ENCODE results near the gene PDE2A. TPM values are rescaled to one million over a fixed set of nuclear protein-coding genes. Genes with fewer than 3 reads are reported as not detected.

PDE2A gene
- total RNA-seq, 2 donors from 2014 or later, result 2.7 to 4.9 TPM

- ATAC-seq (no peak), DNase-seq (no peak)
- no peak overlapping the region for H3K4me3 Mint-ChIP-seq
These were observed 11.6 kb upstream of the PDE2A start for GRCh38 chr11:72685560-72686480.

GRCh38 chr11:72684236-72684912 is 10.2 kb upstream of the PDE2A start:
- peak; percentile 64 for ATAC-seq
- Mint-ChIP-seq H3K4me1 (peaks cover 18% of the 10 kb centered on the region), H3K27me3 (no peaks in the 10 kb centered on the region), H3K4me3 (no peak overlapping the region), H3K36me3 (ENCODE audit: low read depth) (no peaks in the 10 kb centered on the region), H3K27ac (no peak overlapping the region)
- H3K9me3 ChIP-seq (ENCODE audit: control insufficient read depth, low read length, poor library complexity, severe bottlenecking), result no peaks in the 10 kb centered on the region
- DNase-seq, result peak in 2 of 3 donors; percentile 13 to 24

More at GRCh38 chr11:72685560-72686480, 11.6 kb upstream of the PDE2A start:
- no peaks in the 10 kb centered on the region for H3K9me3 ChIP-seq (ENCODE audit: control insufficient read depth, low read length, poor library complexity, severe bottlenecking)
- Mint-ChIP-seq H3K4me1 (peaks cover 25% of the 10 kb centered on the region), H3K36me3 (ENCODE audit: low read depth) (peaks cover 4% of the 10 kb centered on the region), H3K27me3 (no peaks in the 10 kb centered on the region), H3K27ac (peak overlapping the region; percentile 93)

- peak; percentile 80 for ATAC-seq
These were observed 9.6 kb upstream of the PDE2A start for GRCh38 chr11:72683782-72684200.

GRCh38 chr11:72682858-72683243 is 8.6 kb upstream of the PDE2A start:
- peaks cover 2% of the 10 kb centered on the region for H3K36me3 Mint-ChIP-seq (ENCODE audit: low read depth)
- H3K9me3 ChIP-seq (ENCODE audit: control insufficient read depth, low read length, poor library complexity, severe bottlenecking), result no peaks in the 10 kb centered on the region
- H3K27ac Mint-ChIP-seq, result no peak overlapping the region
- peaks cover 18% of the 10 kb centered on the region for H3K4me1 Mint-ChIP-seq
- peaks cover 7% of the 10 kb centered on the region for H3K27me3 Mint-ChIP-seq
- DNase-seq, result no peak
- no peak for ATAC-seq
- no peak overlapping the region for H3K4me3 Mint-ChIP-seq

More at GRCh38 chr11:72683782-72684200, 9.6 kb upstream of the PDE2A start:
- Mint-ChIP-seq H3K27me3 (no peaks in the 10 kb centered on the region), H3K4me1 (peaks cover 18% of the 10 kb centered on the region), H3K36me3 (ENCODE audit: low read depth) (no peaks in the 10 kb centered on the region), H3K4me3 (no peak overlapping the region), H3K27ac (no peak overlapping the region)
- peak; percentile 40 to 68 (median 42) for DNase-seq
- no peaks in the 10 kb centered on the region for H3K9me3 ChIP-seq (ENCODE audit: control insufficient read depth, low read length, poor library complexity, severe bottlenecking)

- H3K9me3 ChIP-seq (ENCODE audit: control insufficient read depth, low read length, poor library complexity, severe bottlenecking), result no peaks in the 10 kb centered on the region
- DNase-seq (no peak), ATAC-seq (no peak)
- H3K4me3 Mint-ChIP-seq, result no peak overlapping the region
- H3K27ac Mint-ChIP-seq, result no peak overlapping the region
- peaks cover 2% of the 10 kb centered on the region for H3K36me3 Mint-ChIP-seq (ENCODE audit: low read depth)
- H3K27me3 Mint-ChIP-seq, result peaks cover 12% of the 10 kb centered on the region
- peaks cover 18% of the 10 kb centered on the region for H3K4me1 Mint-ChIP-seq
These were observed 8.1 kb upstream of the PDE2A start for GRCh38 chr11:72682238-72682857.

GRCh38 chr11:72681226-72682153 is 7.3 kb upstream of the PDE2A start:
- peaks cover 18% of the 10 kb centered on the region for H3K27me3 Mint-ChIP-seq
- no peaks in the 10 kb centered on the region for H3K9me3 ChIP-seq (ENCODE audit: control insufficient read depth, low read length, poor library complexity, severe bottlenecking)
- peaks cover 16% of the 10 kb centered on the region for H3K4me1 Mint-ChIP-seq
- H3K4me3 Mint-ChIP-seq, result no peak overlapping the region
- no peak overlapping the region for H3K27ac Mint-ChIP-seq
- DNase-seq, result no peak
- no peak for ATAC-seq
- H3K36me3 Mint-ChIP-seq (ENCODE audit: low read depth), result peaks cover 2% of the 10 kb centered on the region

GRCh38 chr11:72680624-72681158 is 6.5 kb upstream of the PDE2A start:
- H3K27ac Mint-ChIP-seq, result no peak overlapping the region
- no peak for DNase-seq
- peaks cover 24% of the 10 kb centered on the region for H3K27me3 Mint-ChIP-seq
- H3K36me3 Mint-ChIP-seq (ENCODE audit: low read depth), result peaks cover 2% of the 10 kb centered on the region
- no peak overlapping the region for H3K4me3 Mint-ChIP-seq
- peaks cover 11% of the 10 kb centered on the region for H3K4me1 Mint-ChIP-seq
- H3K9me3 ChIP-seq (ENCODE audit: control insufficient read depth, low read length, poor library complexity, severe bottlenecking), result no peaks in the 10 kb centered on the region
- no peak for ATAC-seq

GRCh38 chr11:72679869-72680268 is 5.6 kb upstream of the PDE2A start:
- no peak overlapping the region for H3K4me3 Mint-ChIP-seq
- peaks cover 2% of the 10 kb centered on the region for H3K36me3 Mint-ChIP-seq (ENCODE audit: low read depth)
- no peak for DNase-seq

GRCh38 chr11:72678524-72678923 is 4.3 kb upstream of the PDE2A start:
- DNase-seq (no peak), ATAC-seq (no peak)
- Mint-ChIP-seq H3K4me3 (no peak overlapping the region), H3K36me3 (ENCODE audit: low read depth) (peaks cover 5% of the 10 kb centered on the region), H3K4me1 (peaks cover 14% of the 10 kb centered on the region), H3K27ac (peak overlapping the region; percentile 4), H3K27me3 (peaks cover 46% of the 10 kb centered on the region)
- H3K9me3 ChIP-seq (ENCODE audit: control insufficient read depth, low read length, poor library complexity, severe bottlenecking), result no peaks in the 10 kb centered on the region

More at GRCh38 chr11:72679869-72680268, 5.6 kb upstream of the PDE2A start:
- Mint-ChIP-seq H3K27me3 (peaks cover 32% of the 10 kb centered on the region), H3K4me1 (peaks cover 11% of the 10 kb centered on the region), H3K27ac (no peak overlapping the region)
- H3K9me3 ChIP-seq (ENCODE audit: control insufficient read depth, low read length, poor library complexity, severe bottlenecking), result no peaks in the 10 kb centered on the region
- no peak for ATAC-seq

GRCh38 chr11:72676861-72677341 is 2.7 kb upstream of the PDE2A start:
- ATAC-seq (peak; percentile 87), DNase-seq (peak; percentile 25 to 69 (median 25))
- H3K27ac Mint-ChIP-seq, result no peak overlapping the region
- peaks cover 19% of the 10 kb centered on the region for H3K4me1 Mint-ChIP-seq
- H3K4me3 Mint-ChIP-seq, result no peak overlapping the region
- H3K27me3 Mint-ChIP-seq, result peaks cover 62% of the 10 kb centered on the region
- H3K36me3 Mint-ChIP-seq (ENCODE audit: low read depth), result peaks cover 5% of the 10 kb centered on the region
- no peaks in the 10 kb centered on the region for H3K9me3 ChIP-seq (ENCODE audit: control insufficient read depth, low read length, poor library complexity, severe bottlenecking)

GRCh38 chr11:72675221-72675620 is 999 bp upstream of the PDE2A start:
- peaks cover 5% of the 10 kb centered on the region for H3K36me3 Mint-ChIP-seq (ENCODE audit: low read depth)
- peaks cover 77% of the 10 kb centered on the region for H3K27me3 Mint-ChIP-seq
- H3K27ac Mint-ChIP-seq, result no peak overlapping the region
- no peak for DNase-seq
- H3K4me1 Mint-ChIP-seq, result peaks cover 18% of the 10 kb centered on the region
- no peak overlapping the region for H3K4me3 Mint-ChIP-seq
- no peaks in the 10 kb centered on the region for H3K9me3 ChIP-seq (ENCODE audit: control insufficient read depth, low read length, poor library complexity, severe bottlenecking)
- no peak for ATAC-seq

All from T-helper 17 cell (primary cell).